Karpas-422 (cell line): ENCODE results near the gene PIKFYVE. TPM values are rescaled to one million over a fixed set of nuclear protein-coding genes. Genes with fewer than 3 reads are reported as not detected.

Experiments used
- DNase-seq: peaks from one replicate; pipeline ENCODE4 v3.0.0-alpha.2; 2015
- H2AFZ ChIP-seq: fragments of 200-600 bp; sonication (generic); 2 replicates; pipeline ENCODE4 v1.6.1; 2014; ENCODE audit warnings: antibody characterized with exemption, low read length, mixed read lengths
- H3K27ac ChIP-seq: fragments of 200-600 bp; sonication (generic); 2 replicates; pipeline ENCODE4 v1.5.1; 2014; ENCODE audit warnings: mild to moderate bottlenecking, low read length, moderate library complexity
- H3K27me3 ChIP-seq: fragments of 200-600 bp; sonication (generic); 2 replicates; pipeline ENCODE4 v1.6.1; 2014; ENCODE audit warnings: low read length, mixed read lengths
- H3K36me3 ChIP-seq: fragments of 200-600 bp; sonication (generic); 2 replicates; pipeline ENCODE4 v1.6.1; 2014; ENCODE audit warnings: low read length, mixed read lengths; ENCODE audit not compliant: insufficient read depth
- H3K4me1 ChIP-seq: fragments of 200-600 bp; sonication (generic); 2 replicates; pipeline ENCODE4 v1.6.1; 2014; ENCODE audit warnings: mild to moderate bottlenecking, low read length, mixed read lengths
- H3K4me2 ChIP-seq: fragments of 200-600 bp; sonication (generic); 2 replicates; pipeline ENCODE4 v1.6.1; 2014; ENCODE audit warnings: low read length, low read depth, mild to moderate bottlenecking; ENCODE audit not compliant: poor library complexity, severe bottlenecking
- H3K4me3 ChIP-seq: fragments of 200-600 bp; sonication (generic); 2 replicates; pipeline ENCODE4 v1.5.1; 2014; ENCODE audit warnings: mild to moderate bottlenecking, antibody characterized with exemption, low read length, mixed read lengths
- H3K79me2 ChIP-seq: fragments of 200-600 bp; sonication (generic); 2 replicates; pipeline ENCODE4 v1.6.1; 2014; ENCODE audit warnings: mild to moderate bottlenecking, low read length, mixed read lengths
- H3K9ac ChIP-seq: fragments of 200-600 bp; sonication (generic); 2 replicates; pipeline ENCODE4 v1.6.0; 2014; ENCODE audit warnings: low read length
- H3K9me2 ChIP-seq: fragments of 200-600 bp; sonication (generic), shearing (Covaris generic); replicated peaks from 2 replicates; pipeline ENCODE4 v1.6.0; 2014; ENCODE audit warnings: mild to moderate bottlenecking, low read length, moderate library complexity; ENCODE audit not compliant: insufficient read depth
- H3K9me3 ChIP-seq: fragments of 300-700, 200-600 bp; sonication (generic); 2 replicates; pipeline ENCODE4 v1.6.1; 2014; ENCODE audit warnings: low read length, mixed read lengths
- H4K20me1 ChIP-seq: fragments of 200-600 bp; sonication (generic); 2 replicates; pipeline ENCODE4 v1.6.1; 2014; ENCODE audit warnings: mild to moderate bottlenecking, antibody characterized with exemption, low read length, low read depth; ENCODE audit not compliant: insufficient read depth
- total RNA-seq: library from RNA; depleted of rRNA; stranded (reverse); fragments of >200 nt; shearing (Covaris generic); gene quantifications from 2 replicates; pipeline ENCODE4 v1.2.3, GENCODE V29; 2014; ENCODE audit warnings: low replicate concordance

PIKFYVE gene
- total RNA-seq, 1 experiment from 2014 or later: 58.0 TPM

- Histone ChIP-seq H3K4me3 (no peak overlapping the region), H3K27me3 (no peaks in the 10 kb centered on the region), H2AFZ (no peak overlapping the region), H3K9me3 (no peaks in the 10 kb centered on the region), H3K9me2 (no peaks in the 10 kb centered on the region), H3K27ac (no peak overlapping the region), H3K4me2 (no peak overlapping the region), H3K79me2 (no peaks in the 10 kb centered on the region), H3K9ac (no peak overlapping the region), H3K4me1 (no peaks in the 10 kb centered on the region), H4K20me1 (no peaks in the 10 kb centered on the region), H3K36me3 (peaks cover 31% of the 10 kb centered on the region)
- DNase-seq: no peak
These were observed 30.2 kb upstream of the PIKFYVE start for GRCh38 chr2:208235860-208236259.

GRCh38 chr2:208239770-208240493 is 26.1 kb upstream of the PIKFYVE start:
- no peaks in the 10 kb centered on the region for H3K9me2 ChIP-seq
- no peak overlapping the region for H3K9ac ChIP-seq
- no peaks in the 10 kb centered on the region for H4K20me1 ChIP-seq
- no peak overlapping the region for H3K27ac ChIP-seq
- no peaks in the 10 kb centered on the region for H3K9me3 ChIP-seq
- H3K79me2 ChIP-seq: no peaks in the 10 kb centered on the region
- H3K4me3 ChIP-seq: no peak overlapping the region
- H2AFZ ChIP-seq: no peak overlapping the region
- H3K36me3 ChIP-seq: peaks cover 62% of the 10 kb centered on the region
- DNase-seq: no peak
- H3K4me2 ChIP-seq: no peak overlapping the region
- H3K4me1 ChIP-seq: no peaks in the 10 kb centered on the region
- H3K27me3 ChIP-seq: no peaks in the 10 kb centered on the region

- DNase-seq: no peak
- no peaks in the 10 kb centered on the region for H4K20me1 ChIP-seq
- H3K36me3 ChIP-seq: peaks cover 63% of the 10 kb centered on the region
- H3K9ac ChIP-seq: no peak overlapping the region
- H3K79me2 ChIP-seq: no peaks in the 10 kb centered on the region
- H3K9me2 ChIP-seq: no peaks in the 10 kb centered on the region
- no peaks in the 10 kb centered on the region for H3K9me3 ChIP-seq
- no peak overlapping the region for H3K4me3 ChIP-seq
- H2AFZ ChIP-seq: no peak overlapping the region
- H3K27ac ChIP-seq: no peak overlapping the region
- no peaks in the 10 kb centered on the region for H3K27me3 ChIP-seq
- H3K4me1 ChIP-seq: no peaks in the 10 kb centered on the region
- H3K4me2 ChIP-seq: no peak overlapping the region
These were observed 25.3 kb upstream of the PIKFYVE start for GRCh38 chr2:208240619-208241209.

- Histone ChIP-seq H3K27me3 (no peaks in the 10 kb centered on the region), H3K4me3 (no peak overlapping the region), H3K36me3 (peaks cover 70% of the 10 kb centered on the region), H3K79me2 (no peaks in the 10 kb centered on the region), H3K9me2 (no peaks in the 10 kb centered on the region), H4K20me1 (no peaks in the 10 kb centered on the region), H3K27ac (no peak overlapping the region), H2AFZ (no peak overlapping the region), H3K9ac (no peak overlapping the region), H3K4me1 (no peaks in the 10 kb centered on the region), H3K9me3 (no peaks in the 10 kb centered on the region), H3K4me2 (no peak overlapping the region)
- no peak for DNase-seq
These were observed 21.6 kb upstream of the PIKFYVE start for GRCh38 chr2:208244422-208244821.

GRCh38 chr2:208245746-208246145 is 20.3 kb upstream of the PIKFYVE start:
- no peaks in the 10 kb centered on the region for H3K9me3 ChIP-seq
- H3K4me2 ChIP-seq: no peak overlapping the region
- no peak overlapping the region for H3K9ac ChIP-seq
- DNase-seq: no peak
- no peak overlapping the region for H3K4me3 ChIP-seq
- no peak overlapping the region for H3K27ac ChIP-seq
- no peaks in the 10 kb centered on the region for H3K9me2 ChIP-seq
- no peaks in the 10 kb centered on the region for H3K79me2 ChIP-seq
- H3K4me1 ChIP-seq: no peaks in the 10 kb centered on the region
- no peak overlapping the region for H2AFZ ChIP-seq
- no peaks in the 10 kb centered on the region for H3K27me3 ChIP-seq
- no peaks in the 10 kb centered on the region for H4K20me1 ChIP-seq
- peaks cover 74% of the 10 kb centered on the region for H3K36me3 ChIP-seq

- Histone ChIP-seq H3K36me3 (peaks cover 76% of the 10 kb centered on the region), H4K20me1 (no peaks in the 10 kb centered on the region), H3K9me3 (no peaks in the 10 kb centered on the region), H3K4me3 (no peak overlapping the region), H3K4me2 (no peak overlapping the region), H3K79me2 (peaks cover 26% of the 10 kb centered on the region), H3K9me2 (no peaks in the 10 kb centered on the region), H3K27ac (no peak overlapping the region), H3K27me3 (no peaks in the 10 kb centered on the region), H3K9ac (no peak overlapping the region), H2AFZ (no peak overlapping the region), H3K4me1 (peaks cover 16% of the 10 kb centered on the region)
- DNase-seq: no peak
These were observed 17.5 kb upstream of the PIKFYVE start for GRCh38 chr2:208248601-208249000.

- Histone ChIP-seq H3K27me3 (no peaks in the 10 kb centered on the region), H3K36me3 (peaks cover 69% of the 10 kb centered on the region), H3K9me3 (no peaks in the 10 kb centered on the region), H3K4me1 (peaks cover 20% of the 10 kb centered on the region), H4K20me1 (no peaks in the 10 kb centered on the region), H3K79me2 (peaks cover 31% of the 10 kb centered on the region), H3K9me2 (no peaks in the 10 kb centered on the region), H3K9ac (no peak overlapping the region), H3K4me2 (no peak overlapping the region), H3K4me3 (no peak overlapping the region), H3K27ac (no peak overlapping the region), H2AFZ (no peak overlapping the region)
- no peak for DNase-seq
These were observed 16.8 kb upstream of the PIKFYVE start for GRCh38 chr2:208249296-208249695.

- no peak overlapping the region for H3K27ac ChIP-seq
These were observed 15.7 kb upstream of the PIKFYVE start for GRCh38 chr2:208250388-208250787.

More at GRCh38 chr2:208250388-208250787, 15.7 kb upstream of the PIKFYVE start:
- no peak overlapping the region for H3K4me2 ChIP-seq
- peaks cover 36% of the 10 kb centered on the region for H3K79me2 ChIP-seq
- no peaks in the 10 kb centered on the region for H3K27me3 ChIP-seq
- DNase-seq: no peak
- no peaks in the 10 kb centered on the region for H3K9me2 ChIP-seq
- H3K36me3 ChIP-seq: peaks cover 64% of the 10 kb centered on the region
- no peak overlapping the region for H3K9ac ChIP-seq
- H3K4me3 ChIP-seq: no peak overlapping the region
- peaks cover 21% of the 10 kb centered on the region for H3K4me1 ChIP-seq
- H4K20me1 ChIP-seq: no peaks in the 10 kb centered on the region
- no peaks in the 10 kb centered on the region for H3K9me3 ChIP-seq
- H2AFZ ChIP-seq: no peak overlapping the region
